ENCODE measurements around the gene SLAMF1. TPM values are rescaled to one million over a fixed set of nuclear protein-coding genes. Genes with fewer than 3 reads are reported as not detected.

The SLAMF1 gene
- total and polyA plus RNA-seq, 2 of the 13 experiments (the other 11 are each of a cell fraction or from before 2014, with no cell fraction given): not detected

GRCh38 chr1:160569806-160570205 is 77.0 kb downstream of the SLAMF1 start:
- Histone ChIP-seq H3K79me2 (ENCODE audit: insufficient read depth, low read length) (no peaks in the 10 kb centered on the region), H3K4me2 (ENCODE audit: low read depth, low read length) (no peak overlapping the region), H3K4me3 (replicated peaks in 1 of 3; ENCODE audit: insufficient read depth in 1 of 3, low read depth in 2 of 3, low read length in 3 of 3) (no peak overlapping the region), H3K27me3 (ENCODE audit: control insufficient read depth in 1 of 2, insufficient read depth in 2 of 2, low read length in 2 of 2) (no peaks in the 10 kb centered on the region), H3K36me3 (replicated peaks in 1 of 2; ENCODE audit: control insufficient read depth in 1 of 2, insufficient read depth in 2 of 2, low read length in 2 of 2) (no peaks in the 10 kb centered on the region), H3K4me1 (ENCODE audit: insufficient read depth, low read length) (no peaks in the 10 kb centered on the region), H3K27ac (ENCODE audit: extremely low read length, insufficient read depth, low read length) (no peak overlapping the region), H4K20me1 (ENCODE audit: insufficient read depth, low read length) (no peaks in the 10 kb centered on the region), H3K9me3 (ENCODE audit: low read length) (no peaks in the 10 kb centered on the region), H3K9ac (ENCODE audit: insufficient read depth, low read depth, low read length) (no peak overlapping the region), H2AFZ (ENCODE audit: low read length) (no peak overlapping the region)
- BruUV-seq (replicated peaks): no TSS peak
- FAIRE-seq (no peak), ATAC-seq (no peak), DNase-seq (ENCODE audit: low spot score) (no peak)
- 22% methylated on average over 2 of the region's 2 CpGs for WGBS (ENCODE audit: low lambda C conversion rate)
- TF ChIP-seq ZFP36L1 (CRISPR knock-in tag; IDR thresholded peaks at IDR 0.05): no peak
- TF ChIP-seq ZNF317 (CRISPR knock-in tag; IDR thresholded peaks at IDR 0.05): no peak
- TF ChIP-seq CHCHD3 (CRISPR knock-in tag; IDR thresholded peaks at IDR 0.05): no peak
- in situ Hi-C loops (cut with HindIII; ENCODE audit: extremely low pct_ligation_motif_present, low pct_unique_long_range_greater_than_20kb) (no loop called here), intact Hi-C loops (cut with micrococcal nuclease; ENCODE audit: unreplicated experiment) (no loop called here)
- CTCF ChIA-PET (ENCODE audit: low intra/inter-chr PET ratio, low total read pairs): no interaction called here
- POLR2A ChIA-PET: no interaction called here

DNA sequence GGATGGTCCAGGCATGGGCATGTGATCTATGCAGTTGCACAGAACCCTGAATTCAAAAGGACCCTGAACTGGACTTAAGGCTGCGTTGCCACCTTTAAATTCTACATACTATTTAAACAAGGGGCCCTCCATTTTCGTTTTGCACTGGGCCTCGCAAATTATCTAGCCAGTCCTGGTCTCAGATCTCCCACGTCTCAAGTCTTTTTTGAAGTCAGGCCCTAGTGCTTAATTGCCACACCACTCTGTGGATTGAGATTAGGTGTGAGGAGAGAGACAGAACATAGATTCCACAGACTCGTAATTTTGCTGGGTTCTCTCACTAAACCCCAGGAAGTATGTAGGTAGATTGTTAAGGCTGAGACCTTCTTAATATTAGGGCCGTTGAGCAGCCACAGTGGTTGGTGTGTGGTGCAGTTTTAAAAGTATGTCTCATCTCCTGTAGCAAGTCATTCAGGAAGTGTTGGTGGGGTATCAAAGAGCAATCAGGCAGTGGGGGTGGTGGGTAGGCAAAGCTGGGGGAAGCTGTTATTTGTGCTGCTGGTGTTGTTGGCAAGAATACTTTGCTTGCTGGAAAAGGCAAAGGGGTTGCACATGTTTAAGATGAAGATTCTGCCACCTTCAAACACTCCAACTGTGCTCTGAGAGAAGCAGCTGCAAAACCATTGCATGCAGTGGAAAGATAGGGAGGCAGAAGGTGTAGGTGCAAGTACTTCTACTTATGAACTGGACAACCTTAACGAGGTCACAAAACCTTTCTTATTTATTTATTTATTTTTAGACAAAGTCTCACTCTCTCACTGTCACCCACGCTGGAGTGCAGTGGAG is 78.8 kb downstream of the SLAMF1 start:
- CTCF ChIA-PET (ENCODE audit: low intra/inter-chr PET ratio, low total read pairs): no interaction called here
- intact Hi-C loops (cut with micrococcal nuclease; ENCODE audit: unreplicated experiment): no loop called here
- H3K4me3 ChIP-seq (replicated peaks in 1 of 3; ENCODE audit: insufficient read depth in 1 of 3, low read depth in 2 of 3, low read length in 3 of 3): no peak overlapping the region
- TF ChIP-seq, protein P1, sequence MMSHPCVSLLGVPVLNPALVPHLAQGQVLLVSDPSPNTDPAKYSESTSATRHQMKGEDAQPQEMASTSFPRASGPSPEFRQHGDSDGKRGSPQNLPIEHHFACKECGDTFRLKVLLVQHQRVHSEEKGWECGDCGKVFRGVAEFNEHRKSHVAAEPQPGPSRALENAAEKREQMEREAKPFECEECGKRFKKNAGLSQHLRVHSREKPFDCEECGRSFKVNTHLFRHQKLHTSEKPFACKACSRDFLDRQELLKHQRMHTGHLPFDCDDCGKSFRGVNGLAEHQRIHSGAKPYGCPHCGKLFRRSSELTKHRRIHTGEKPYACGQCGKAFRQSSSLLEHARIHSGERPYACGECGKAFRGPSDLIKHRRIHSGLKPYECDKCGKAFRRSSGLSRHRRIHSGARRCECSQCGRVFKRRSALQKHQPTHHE (CRISPR knock-in tag; IDR thresholded peaks at IDR 0.05; ENCODE audit: borderline replicate concordance): no peak
- no peak for TF ChIP-seq ZNF792 (CRISPR knock-in tag; IDR thresholded peaks at IDR 0.05)
- no peak for TF ChIP-seq KLF15 (CRISPR knock-in tag; IDR thresholded peaks at IDR 0.05; ENCODE audit: borderline replicate concordance)
- TF ChIP-seq, protein P2, sequence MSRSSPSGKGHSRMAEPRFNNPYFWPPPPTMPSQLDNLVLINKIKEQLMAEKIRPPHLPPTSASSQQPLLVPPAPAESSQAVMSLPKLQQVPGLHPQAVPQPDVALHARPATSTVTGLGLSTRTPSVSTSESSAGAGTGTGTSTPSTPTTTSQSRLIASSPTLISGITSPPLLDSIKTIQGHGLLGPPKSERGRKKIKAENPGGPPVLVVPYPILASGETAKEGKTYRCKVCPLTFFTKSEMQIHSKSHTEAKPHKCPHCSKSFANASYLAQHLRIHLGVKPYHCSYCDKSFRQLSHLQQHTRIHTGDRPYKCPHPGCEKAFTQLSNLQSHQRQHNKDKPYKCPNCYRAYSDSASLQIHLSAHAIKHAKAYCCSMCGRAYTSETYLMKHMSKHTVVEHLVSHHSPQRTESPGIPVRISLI (CRISPR knock-in tag; IDR thresholded peaks at IDR 0.05; ENCODE audit: borderline replicate concordance): no peak
- TF ChIP-seq BRD4 (CRISPR knock-in tag; IDR thresholded peaks at IDR 0.05): no peak
- TF ChIP-seq ZNF530 (CRISPR knock-in tag; IDR thresholded peaks at IDR 0.05; ENCODE audit: low read depth): no peak
- TF ChIP-seq NCOA2 (CRISPR knock-in tag; IDR thresholded peaks at IDR 0.05): no peak
- TF ChIP-seq FOXJ3 (CRISPR knock-in tag; IDR thresholded peaks at IDR 0.05; ENCODE audit: borderline replicate concordance): no peak
- TF ChIP-seq, protein P3, sequence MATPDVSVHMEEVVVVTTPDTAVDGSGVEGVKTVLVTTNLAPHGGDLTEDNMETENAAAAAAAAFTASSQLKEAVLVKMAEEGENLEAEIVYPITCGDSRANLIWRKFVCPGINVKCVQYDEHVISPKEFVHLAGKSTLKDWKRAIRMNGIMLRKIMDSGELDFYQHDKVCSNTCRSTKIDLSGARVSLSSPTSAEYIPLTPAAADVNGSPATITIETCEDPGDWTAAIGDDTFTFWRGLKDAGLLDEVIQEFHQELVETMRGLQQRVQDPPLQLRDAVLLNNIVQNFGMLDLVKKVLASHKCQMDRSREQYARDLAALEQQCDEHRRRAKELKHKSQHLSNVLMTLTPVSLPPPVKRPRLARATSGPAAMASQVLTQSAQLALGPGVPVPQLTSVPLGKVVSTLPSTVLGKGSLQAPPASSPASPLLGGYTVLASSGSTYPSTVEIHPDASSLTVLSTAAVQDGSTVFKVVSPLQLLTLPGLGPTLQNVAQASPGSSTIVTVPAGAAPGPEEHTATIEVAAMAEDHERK (CRISPR knock-in tag; IDR thresholded peaks at IDR 0.05; ENCODE audit: low read depth): no peak
- no peak for TF ChIP-seq SP1 (IDR thresholded peaks at IDR 0.05)
- TF ChIP-seq SP1 (CRISPR knock-in tag; IDR thresholded peaks at IDR 0.05): no peak
- no peak for TF ChIP-seq ZC3H13 (CRISPR knock-in tag; IDR thresholded peaks at IDR 0.05)
- no peak for TF ChIP-seq SMAD3 (CRISPR knock-in tag; IDR thresholded peaks at IDR 0.05)

More for the DNA sequence above, 78.8 kb downstream of the SLAMF1 start:
- in situ Hi-C loops (cut with HindIII; ENCODE audit: extremely low pct_ligation_motif_present, low pct_unique_long_range_greater_than_20kb): no loop called here
- Histone ChIP-seq H3K79me2 (ENCODE audit: insufficient read depth, low read length) (no peaks in the 10 kb centered on the region), H3K4me1 (ENCODE audit: insufficient read depth, low read length) (no peaks in the 10 kb centered on the region), H3K9me3 (ENCODE audit: low read length) (peaks cover 4% of the 10 kb centered on the region), H3K9ac (ENCODE audit: insufficient read depth, low read depth, low read length) (no peak overlapping the region), H3K27ac (ENCODE audit: extremely low read length, insufficient read depth, low read length) (no peak overlapping the region), H3K4me2 (ENCODE audit: low read depth, low read length) (no peak overlapping the region), H3K36me3 (replicated peaks in 1 of 2; ENCODE audit: control insufficient read depth in 1 of 2, insufficient read depth in 2 of 2, low read length in 2 of 2) (no peaks in the 10 kb centered on the region), H4K20me1 (ENCODE audit: insufficient read depth, low read length) (no peaks in the 10 kb centered on the region), H2AFZ (ENCODE audit: low read length) (no peak overlapping the region), H3K27me3 (ENCODE audit: control insufficient read depth in 1 of 2, insufficient read depth in 2 of 2, low read length in 2 of 2) (no peaks in the 10 kb centered on the region)
- FAIRE-seq (no peak), DNase-seq (ENCODE audit: low spot score) (no peak), ATAC-seq (no peak)
- WGBS (ENCODE audit: low lambda C conversion rate): 9% methylated on average over 8 of the region's 8 CpGs
- POLR2A ChIA-PET: no interaction called here
- BruUV-seq (replicated peaks): no TSS peak
